ENCODE results near the gene NPPC. TPM values are rescaled to one million over a fixed set of nuclear protein-coding genes. Genes with fewer than 3 reads are reported as not detected.

Gene NPPC
- total RNA-seq, 1 donor from 2014 or later, result 0.66 TPM

DNA sequence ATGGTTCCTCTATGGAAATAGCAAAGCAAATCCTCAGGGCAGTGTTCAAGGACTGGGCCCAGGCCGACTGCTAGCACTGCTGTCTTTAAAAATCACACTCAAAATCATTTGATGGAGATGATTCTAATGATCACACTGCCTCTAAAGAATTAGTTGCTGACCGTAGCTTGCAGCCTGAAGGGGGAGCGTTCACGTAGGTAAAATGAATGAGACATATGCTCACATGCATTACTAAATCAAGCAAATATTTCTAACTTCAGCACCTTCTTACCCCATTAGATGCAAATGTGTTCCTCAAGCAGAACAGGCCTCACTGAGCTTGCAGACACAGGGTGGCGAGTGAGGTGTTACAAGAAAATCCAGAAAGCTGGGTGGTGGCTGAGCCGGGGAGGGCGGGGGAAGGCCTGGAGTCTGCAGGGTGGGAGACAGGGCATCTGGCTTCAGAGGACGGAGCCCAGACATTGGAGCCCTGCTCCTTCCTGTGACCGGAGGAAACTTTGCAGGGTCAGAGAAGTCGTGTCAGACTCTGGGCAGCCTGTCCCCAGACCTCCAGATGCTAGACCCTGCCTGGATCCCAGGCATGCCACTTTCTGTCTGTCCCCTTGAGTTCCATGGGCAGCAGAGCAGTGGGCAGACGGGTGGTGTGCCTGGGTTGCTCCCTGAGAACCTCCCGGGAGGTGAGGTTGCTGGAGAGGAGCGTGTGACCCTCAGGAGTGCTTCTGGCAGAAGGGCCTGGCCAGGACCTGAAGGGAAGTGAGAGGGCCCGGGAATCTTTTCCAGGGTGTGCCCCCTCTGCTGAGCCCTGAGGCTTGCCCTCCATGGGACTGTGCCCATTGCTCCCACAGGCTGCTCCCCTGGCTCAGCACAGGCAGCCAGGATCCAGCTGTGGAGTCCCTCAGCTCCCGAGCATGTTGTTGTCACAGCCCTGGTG is 7.1 kb upstream of the NPPC start:
- Histone ChIP-seq H3K9ac (ENCODE audit: low read length) (no peak overlapping the region), H3K79me2 (ENCODE audit: insufficient read depth, low read length) (no peaks in the 10 kb centered on the region), H3K27ac (ENCODE audit: low read depth, low read length) (no peak overlapping the region), H3K4me2 (ENCODE audit: low read length) (no peak overlapping the region), H3K4me3 (ENCODE audit: insufficient read depth, low read depth, low read length) (no peak overlapping the region), H3K36me3 (ENCODE audit: insufficient read depth, low read length) (no peaks in the 10 kb centered on the region), H3K4me1 (ENCODE audit: insufficient read depth, low read length) (no peaks in the 10 kb centered on the region), H3K9me3 (ENCODE audit: insufficient read depth, low read depth, low read length) (no peaks in the 10 kb centered on the region), H4K20me1 (ENCODE audit: insufficient read depth, low read length) (no peaks in the 10 kb centered on the region), H3K27me3 (ENCODE audit: insufficient read depth, low read length) (peaks cover 32% of the 10 kb centered on the region), H2AFZ (ENCODE audit: low read depth, low read length) (no peak overlapping the region)
- peaks cover 9% of the 10 kb centered on the region for H3K36me3 Mint-ChIP-seq (ENCODE audit: low read depth, unreplicated experiment)
- TF ChIP-seq EZH2 (IDR thresholded peaks at IDR 0.05; ENCODE audit: insufficient read depth, low read length), result no peak
- TF ChIP-seq, protein P1, sequence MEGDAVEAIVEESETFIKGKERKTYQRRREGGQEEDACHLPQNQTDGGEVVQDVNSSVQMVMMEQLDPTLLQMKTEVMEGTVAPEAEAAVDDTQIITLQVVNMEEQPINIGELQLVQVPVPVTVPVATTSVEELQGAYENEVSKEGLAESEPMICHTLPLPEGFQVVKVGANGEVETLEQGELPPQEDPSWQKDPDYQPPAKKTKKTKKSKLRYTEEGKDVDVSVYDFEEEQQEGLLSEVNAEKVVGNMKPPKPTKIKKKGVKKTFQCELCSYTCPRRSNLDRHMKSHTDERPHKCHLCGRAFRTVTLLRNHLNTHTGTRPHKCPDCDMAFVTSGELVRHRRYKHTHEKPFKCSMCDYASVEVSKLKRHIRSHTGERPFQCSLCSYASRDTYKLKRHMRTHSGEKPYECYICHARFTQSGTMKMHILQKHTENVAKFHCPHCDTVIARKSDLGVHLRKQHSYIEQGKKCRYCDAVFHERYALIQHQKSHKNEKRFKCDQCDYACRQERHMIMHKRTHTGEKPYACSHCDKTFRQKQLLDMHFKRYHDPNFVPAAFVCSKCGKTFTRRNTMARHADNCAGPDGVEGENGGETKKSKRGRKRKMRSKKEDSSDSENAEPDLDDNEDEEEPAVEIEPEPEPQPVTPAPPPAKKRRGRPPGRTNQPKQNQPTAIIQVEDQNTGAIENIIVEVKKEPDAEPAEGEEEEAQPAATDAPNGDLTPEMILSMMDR (IDR thresholded peaks at IDR 0.05; ENCODE audit: insufficient read depth, low read depth, low read length), result peak; percentile 7
- H3K27ac Mint-ChIP-seq (ENCODE audit: unreplicated experiment), result no peak overlapping the region
- no peak for FAIRE-seq
- H3K9me3 Mint-ChIP-seq (ENCODE audit: unreplicated experiment), result peaks cover 2% of the 10 kb centered on the region
- no peak for DNase-seq (ENCODE audit: low read depth)
- H3K4me1 Mint-ChIP-seq (ENCODE audit: low read depth, unreplicated experiment), result peaks cover 20% of the 10 kb centered on the region
- H3K27me3 Mint-ChIP-seq (ENCODE audit: low read depth, unreplicated experiment), result peaks cover 50% of the 10 kb centered on the region
- no peak overlapping the region for H3K4me3 Mint-ChIP-seq (ENCODE audit: unreplicated experiment)

GRCh38 chr2:231932711-231932970 is 6.4 kb upstream of the NPPC start:
- no peak overlapping the region for H3K27ac Mint-ChIP-seq (ENCODE audit: unreplicated experiment)
- Histone ChIP-seq H3K27me3 (ENCODE audit: insufficient read depth, low read length) (peaks cover 38% of the 10 kb centered on the region), H3K9ac (ENCODE audit: low read length) (no peak overlapping the region), H3K4me1 (ENCODE audit: insufficient read depth, low read length) (no peaks in the 10 kb centered on the region), H3K4me3 (ENCODE audit: insufficient read depth, low read depth, low read length) (no peak overlapping the region), H3K27ac (ENCODE audit: low read depth, low read length) (no peak overlapping the region), H3K9me3 (ENCODE audit: insufficient read depth, low read depth, low read length) (no peaks in the 10 kb centered on the region), H3K79me2 (ENCODE audit: insufficient read depth, low read length) (no peaks in the 10 kb centered on the region), H3K4me2 (ENCODE audit: low read length) (no peak overlapping the region), H4K20me1 (ENCODE audit: insufficient read depth, low read length) (no peaks in the 10 kb centered on the region), H2AFZ (ENCODE audit: low read depth, low read length) (no peak overlapping the region), H3K36me3 (ENCODE audit: insufficient read depth, low read length) (no peaks in the 10 kb centered on the region)
- H3K36me3 Mint-ChIP-seq (ENCODE audit: low read depth, unreplicated experiment), result peaks cover 9% of the 10 kb centered on the region
- TF ChIP-seq EZH2 (IDR thresholded peaks at IDR 0.05; ENCODE audit: insufficient read depth, low read length), result no peak
- TF ChIP-seq, protein P1 (IDR thresholded peaks at IDR 0.05; ENCODE audit: insufficient read depth, low read depth, low read length), result no peak
- no peak for FAIRE-seq
- H3K4me1 Mint-ChIP-seq (ENCODE audit: low read depth, unreplicated experiment), result peaks cover 20% of the 10 kb centered on the region
- peaks cover 2% of the 10 kb centered on the region for H3K9me3 Mint-ChIP-seq (ENCODE audit: unreplicated experiment)
- DNase-seq (ENCODE audit: low read depth), result no peak
- peaks cover 56% of the 10 kb centered on the region for H3K27me3 Mint-ChIP-seq (ENCODE audit: low read depth, unreplicated experiment)
- no peak overlapping the region for H3K4me3 Mint-ChIP-seq (ENCODE audit: unreplicated experiment)

DNA sequence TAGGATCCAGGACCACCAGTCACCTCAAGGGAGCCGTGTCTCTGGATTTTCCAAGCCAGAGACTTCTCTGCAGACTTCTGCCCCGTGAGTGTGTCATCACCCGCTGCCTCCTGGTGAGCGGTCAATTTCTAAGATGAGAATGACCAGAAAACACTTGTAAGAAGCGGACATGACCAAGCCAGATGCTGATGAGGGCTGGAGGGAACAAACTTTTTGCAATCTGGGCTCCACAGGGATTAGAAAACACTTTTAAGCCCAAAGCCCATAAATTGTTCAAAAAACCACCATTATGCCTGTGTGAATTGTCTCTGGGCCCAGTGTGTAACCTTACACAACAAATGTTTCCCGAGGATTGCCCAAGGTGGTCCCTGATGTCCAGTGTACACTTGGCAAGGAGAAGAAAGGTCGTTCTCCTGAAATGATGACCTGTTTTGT is 5.3 kb upstream of the NPPC start:
- Mint-ChIP-seq H3K4me3 (ENCODE audit: unreplicated experiment) (no peak overlapping the region), H3K9me3 (ENCODE audit: unreplicated experiment) (peaks cover 2% of the 10 kb centered on the region), H3K27me3 (ENCODE audit: low read depth, unreplicated experiment) (peaks cover 68% of the 10 kb centered on the region), H3K27ac (ENCODE audit: unreplicated experiment) (no peak overlapping the region), H3K4me1 (ENCODE audit: low read depth, unreplicated experiment) (peaks cover 17% of the 10 kb centered on the region), H3K36me3 (ENCODE audit: low read depth, unreplicated experiment) (peaks cover 9% of the 10 kb centered on the region)
- no peaks in the 10 kb centered on the region for H4K20me1 ChIP-seq (ENCODE audit: insufficient read depth, low read length)
- no peak overlapping the region for H3K4me2 ChIP-seq (ENCODE audit: low read length)
- TF ChIP-seq, protein P1 (IDR thresholded peaks at IDR 0.05; ENCODE audit: insufficient read depth, low read depth, low read length), result no peak
- no peak for TF ChIP-seq EZH2 (IDR thresholded peaks at IDR 0.05; ENCODE audit: insufficient read depth, low read length)
- H3K9ac ChIP-seq (ENCODE audit: low read length), result no peak overlapping the region
- no peaks in the 10 kb centered on the region for H3K36me3 ChIP-seq (ENCODE audit: insufficient read depth, low read length)
- H3K27ac ChIP-seq (ENCODE audit: low read depth, low read length), result no peak overlapping the region
- DNase-seq (ENCODE audit: low read depth) (no peak), FAIRE-seq (no peak)
- no peak overlapping the region for H2AFZ ChIP-seq (ENCODE audit: low read depth, low read length)
- no peaks in the 10 kb centered on the region for H3K9me3 ChIP-seq (ENCODE audit: insufficient read depth, low read depth, low read length)
- peaks cover 4% of the 10 kb centered on the region for H3K4me1 ChIP-seq (ENCODE audit: insufficient read depth, low read length)
- H3K79me2 ChIP-seq (ENCODE audit: insufficient read depth, low read length), result no peaks in the 10 kb centered on the region
- H3K4me3 ChIP-seq (ENCODE audit: insufficient read depth, low read depth, low read length), result no peak overlapping the region
- H3K27me3 ChIP-seq (ENCODE audit: insufficient read depth, low read length), result peaks cover 47% of the 10 kb centered on the region

Data from astrocyte (in vitro differentiated cells and primary cell).